Neutrophil (primary cell): ENCODE measurements around the gene FAM228B.

Experiments used
- H3K27ac ChIP-seq: fragments of 200-600 bp; sonication (generic); 2 replicates; pipeline ENCODE4 v1.5.1; 2016; ENCODE audit warnings: mild to moderate bottlenecking, moderate library complexity
- H3K27me3 ChIP-seq: fragments of 200-600 bp; sonication (generic); 2 replicates; pipeline ENCODE4 v1.6.0; 2016; ENCODE audit warnings: mild to moderate bottlenecking
- H3K36me3 ChIP-seq: fragments of 200-600 bp; sonication (generic); 2 replicates; pipeline ENCODE4 v1.5.1; 2017
- H3K4me1 ChIP-seq, 2 experiments: fragments of 200-600 bp in 1 of 2; sonication (generic) in 1 of 2; 1 replicate in 1 of 2; 2 replicates in 1 of 2; pipeline versions ENCODE4 v1.5.1 to v1.6.1; 2013 to 2016; ENCODE audit warnings: low read depth in 1 of 2, low read length in 1 of 2, mild to moderate bottlenecking in 1 of 2, moderate library complexity in 1 of 2; ENCODE audit not compliant: control insufficient read depth in 1 of 2, insufficient read depth in 1 of 2
- H3K4me3 ChIP-seq, 2 experiments: fragments of 200-600 bp in 1 of 2; sonication (generic) in 1 of 2; 1 replicate in 1 of 2; 2 replicates in 1 of 2; pipeline ENCODE4 v1.5.1; 2013 to 2016; ENCODE audit warnings: low read depth in 1 of 2, low read length in 1 of 2, mild to moderate bottlenecking in 1 of 2, moderate library complexity in 1 of 2
- H3K9me3 ChIP-seq: fragments of 200-600 bp; sonication (generic); 2 replicates; pipeline ENCODE4 v1.5.1; 2016
- TF ChIP-seq, protein P1 (sequence below): fragments of 200-600 bp; sonication (generic); IDR thresholded peaks from 2 replicates; pipeline ENCODE4 v1.5.1; 2016; ENCODE audit warnings: antibody characterized with exemption

FAM228B gene

DNA sequence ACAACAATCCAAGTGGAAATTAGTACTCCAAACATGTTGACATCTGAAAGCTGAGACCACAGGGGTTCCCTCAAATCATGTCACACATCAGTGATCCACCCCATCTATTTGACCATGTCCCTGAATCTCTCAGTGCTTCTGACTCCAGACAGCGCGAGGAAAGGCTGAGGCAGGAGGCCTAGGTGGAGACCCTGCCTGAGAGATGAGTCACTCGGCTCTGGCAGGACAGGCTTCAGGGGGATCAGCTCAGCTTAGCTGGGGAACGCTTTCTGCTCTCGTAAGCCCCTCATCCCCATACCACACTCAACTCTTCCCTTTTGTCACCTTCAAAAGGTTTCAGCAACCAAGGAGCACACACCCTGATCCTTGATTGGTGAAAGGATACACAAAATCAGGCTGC, 45.8 kb downstream of the FAM228B start:
- Histone ChIP-seq H3K36me3 (no peaks in the 10 kb centered on the region), H3K4me3 (no peak overlapping the region), H3K9me3 (no peaks in the 10 kb centered on the region), H3K27ac (no peak overlapping the region), H3K27me3 (peaks cover 4% of the 10 kb centered on the region), H3K4me1 (no peaks in the 10 kb centered on the region)
- TF ChIP-seq, protein P1, sequence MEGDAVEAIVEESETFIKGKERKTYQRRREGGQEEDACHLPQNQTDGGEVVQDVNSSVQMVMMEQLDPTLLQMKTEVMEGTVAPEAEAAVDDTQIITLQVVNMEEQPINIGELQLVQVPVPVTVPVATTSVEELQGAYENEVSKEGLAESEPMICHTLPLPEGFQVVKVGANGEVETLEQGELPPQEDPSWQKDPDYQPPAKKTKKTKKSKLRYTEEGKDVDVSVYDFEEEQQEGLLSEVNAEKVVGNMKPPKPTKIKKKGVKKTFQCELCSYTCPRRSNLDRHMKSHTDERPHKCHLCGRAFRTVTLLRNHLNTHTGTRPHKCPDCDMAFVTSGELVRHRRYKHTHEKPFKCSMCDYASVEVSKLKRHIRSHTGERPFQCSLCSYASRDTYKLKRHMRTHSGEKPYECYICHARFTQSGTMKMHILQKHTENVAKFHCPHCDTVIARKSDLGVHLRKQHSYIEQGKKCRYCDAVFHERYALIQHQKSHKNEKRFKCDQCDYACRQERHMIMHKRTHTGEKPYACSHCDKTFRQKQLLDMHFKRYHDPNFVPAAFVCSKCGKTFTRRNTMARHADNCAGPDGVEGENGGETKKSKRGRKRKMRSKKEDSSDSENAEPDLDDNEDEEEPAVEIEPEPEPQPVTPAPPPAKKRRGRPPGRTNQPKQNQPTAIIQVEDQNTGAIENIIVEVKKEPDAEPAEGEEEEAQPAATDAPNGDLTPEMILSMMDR: no peak

DNA sequence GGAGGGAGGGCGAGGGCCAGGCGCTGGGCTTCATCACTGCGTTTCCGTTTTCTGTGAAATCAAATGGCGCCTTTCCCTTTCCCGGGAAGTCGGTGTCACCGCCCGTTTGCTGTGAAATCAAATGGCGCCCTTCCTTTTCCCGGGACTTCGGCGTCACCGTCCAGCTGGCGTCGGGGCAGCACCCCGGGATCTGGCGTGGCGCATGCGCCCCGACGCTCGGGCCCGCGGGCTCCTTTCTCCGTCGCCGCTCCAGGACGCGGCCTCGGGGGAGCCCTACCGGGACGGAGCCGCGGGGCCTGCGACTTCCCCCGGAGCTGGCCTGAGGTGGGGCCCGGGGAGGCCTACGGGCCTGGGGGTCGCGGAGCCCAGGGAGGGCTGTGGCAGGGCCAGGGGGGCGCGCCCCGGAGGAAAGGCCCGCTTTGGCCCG, 51.6 kb downstream of the FAM228B start, which contains the start of gene FAM228A:
TSS of gene FAM228A (plus strand) at position 203 of the 427 bp plus-strand sequence. CDS start 428 bp downstream, outside the sequence.
- H3K9me3 ChIP-seq: no peaks in the 10 kb centered on the region
- H3K4me3 ChIP-seq: no peak within 1 kb of the TSS
- no peaks in the 10 kb centered on the region for H3K4me1 ChIP-seq
- H3K27me3 ChIP-seq: peaks cover 20% of the 10 kb centered on the region
- H3K36me3 ChIP-seq: no peaks in the 10 kb centered on the region
- no peak within 1 kb of the TSS for H3K27ac ChIP-seq
- TF ChIP-seq, protein P1: no peak

DNA sequence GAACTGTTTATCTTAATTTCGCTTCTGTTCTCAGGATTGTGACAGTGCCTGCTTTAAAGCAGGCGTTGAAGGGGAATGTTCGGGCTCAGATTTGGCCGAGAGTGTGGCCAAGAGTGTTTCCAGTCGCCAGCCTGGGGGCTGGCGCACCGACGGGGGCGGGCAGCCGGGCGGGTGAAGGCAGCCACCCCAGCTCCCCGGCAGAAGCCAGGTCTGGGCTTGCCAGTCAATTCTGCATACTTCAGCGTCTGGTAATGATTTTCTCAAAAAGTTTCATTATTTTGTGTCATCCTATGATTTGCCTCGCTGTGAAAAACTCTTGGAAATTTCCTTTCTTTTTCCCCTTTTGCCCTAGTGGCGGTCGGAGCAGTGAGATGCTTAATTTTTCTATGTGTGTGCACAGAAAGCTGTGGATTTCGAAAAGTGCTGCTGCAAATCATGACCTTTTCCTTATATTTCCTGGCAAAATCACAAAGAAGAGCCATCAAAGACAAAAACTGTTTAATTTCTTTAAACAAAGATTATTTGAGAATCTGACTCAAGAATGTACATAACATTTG, 52.4 kb downstream of the FAM228B start:
- H3K9me3 ChIP-seq: no peaks in the 10 kb centered on the region
- H3K36me3 ChIP-seq: no peaks in the 10 kb centered on the region
- H3K4me3 ChIP-seq: no peak overlapping the region
- H3K27me3 ChIP-seq: peaks cover 20% of the 10 kb centered on the region
- no peaks in the 10 kb centered on the region for H3K4me1 ChIP-seq
- H3K27ac ChIP-seq: no peak overlapping the region
- TF ChIP-seq, protein P1: no peak

DNA sequence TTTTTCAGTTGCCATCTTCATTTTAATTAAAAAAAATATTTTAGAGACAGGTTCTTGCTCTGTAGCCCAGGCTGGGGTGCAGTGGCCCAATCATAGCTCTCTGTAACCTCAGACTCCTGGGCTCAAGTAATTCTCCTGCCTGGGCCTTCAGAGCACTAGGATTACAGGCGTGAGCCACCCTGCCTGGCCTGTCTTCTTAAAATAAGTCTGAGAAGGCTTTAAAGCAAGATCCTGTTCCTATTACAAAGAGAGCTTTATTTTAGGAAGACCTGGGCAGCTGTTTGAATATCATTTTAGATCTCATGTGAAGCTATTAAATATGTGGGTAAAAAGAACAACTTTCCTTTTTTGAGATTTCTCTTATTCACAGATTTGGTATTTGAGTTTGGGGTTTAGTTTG, 53.1 kb downstream of the FAM228B start:
- Histone ChIP-seq H3K9me3 (no peaks in the 10 kb centered on the region), H3K36me3 (no peaks in the 10 kb centered on the region), H3K4me3 (no peak overlapping the region), H3K27me3 (peaks cover 20% of the 10 kb centered on the region), H3K27ac (no peak overlapping the region), H3K4me1 (no peaks in the 10 kb centered on the region)
- TF ChIP-seq, protein P1: no peak

DNA sequence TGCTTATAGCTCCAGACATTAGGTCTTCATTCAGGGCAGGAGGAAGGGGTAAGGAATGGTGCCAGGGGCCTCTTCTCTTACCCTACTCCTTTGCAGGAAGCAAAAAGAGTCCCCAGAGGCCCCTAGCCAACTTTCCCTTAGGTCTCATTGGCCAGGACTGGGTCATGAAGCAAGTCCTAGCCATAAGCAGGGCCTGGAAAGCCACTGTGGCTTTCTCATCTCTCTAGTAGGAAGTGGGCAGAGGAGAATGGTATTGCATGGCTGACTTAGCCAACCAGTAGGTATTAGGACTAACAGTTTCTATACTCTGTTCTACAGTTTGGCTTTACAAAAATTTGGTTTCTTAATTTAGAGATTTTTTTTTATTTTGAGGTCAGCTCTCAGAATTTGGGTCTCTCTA, 56.4 kb downstream of the FAM228B start:
- Histone ChIP-seq H3K36me3 (no peaks in the 10 kb centered on the region), H3K4me3 (no peak overlapping the region)
- TF ChIP-seq, protein P1: no peak

More for the DNA sequence above, 56.4 kb downstream of the FAM228B start:
- Histone ChIP-seq H3K4me1 (no peaks in the 10 kb centered on the region), H3K27ac (no peak overlapping the region), H3K27me3 (peaks cover 10% of the 10 kb centered on the region), H3K9me3 (no peaks in the 10 kb centered on the region)
